GM21390 (cell line): ENCODE results near the gene UQCRQ.

Source experiments
- ATAC-seq: cut with Tn5 transposase; IDR thresholded peaks from one replicate; pipeline ENCODE4 v1.9.1; 2021; ENCODE audit not compliant: unreplicated experiment

UQCRQ gene

GRCh38 chr5:132901730-132902129 lies 35.3 kb downstream of the UQCRQ start:
- ATAC-seq: no peak

- no peak for ATAC-seq
These were observed 39.5 kb downstream of the UQCRQ start for GRCh38 chr5:132905938-132906337.

GRCh38 chr5:132907161-132907560 lies 40.7 kb downstream of the UQCRQ start:
- ATAC-seq: no peak

- ATAC-seq: no peak
These were observed 43.3 kb downstream of the UQCRQ start for GRCh38 chr5:132909702-132910101.

- ATAC-seq: no peak
These were observed 49.2 kb downstream of the UQCRQ start for GRCh38 chr5:132915681-132916080.

- ATAC-seq: no peak
These were observed 49.6 kb downstream of the UQCRQ start for GRCh38 chr5:132916086-132916485.
